ENCODE measurements around the gene FLVCR2. TPM values are rescaled to one million over a fixed set of nuclear protein-coding genes. Genes with fewer than 3 reads are reported as not detected.

Gene FLVCR2
- total RNA-seq, 4 donors from 2014 or later = 1.9 to 5.8 (median 4.1) TPM

DNA sequence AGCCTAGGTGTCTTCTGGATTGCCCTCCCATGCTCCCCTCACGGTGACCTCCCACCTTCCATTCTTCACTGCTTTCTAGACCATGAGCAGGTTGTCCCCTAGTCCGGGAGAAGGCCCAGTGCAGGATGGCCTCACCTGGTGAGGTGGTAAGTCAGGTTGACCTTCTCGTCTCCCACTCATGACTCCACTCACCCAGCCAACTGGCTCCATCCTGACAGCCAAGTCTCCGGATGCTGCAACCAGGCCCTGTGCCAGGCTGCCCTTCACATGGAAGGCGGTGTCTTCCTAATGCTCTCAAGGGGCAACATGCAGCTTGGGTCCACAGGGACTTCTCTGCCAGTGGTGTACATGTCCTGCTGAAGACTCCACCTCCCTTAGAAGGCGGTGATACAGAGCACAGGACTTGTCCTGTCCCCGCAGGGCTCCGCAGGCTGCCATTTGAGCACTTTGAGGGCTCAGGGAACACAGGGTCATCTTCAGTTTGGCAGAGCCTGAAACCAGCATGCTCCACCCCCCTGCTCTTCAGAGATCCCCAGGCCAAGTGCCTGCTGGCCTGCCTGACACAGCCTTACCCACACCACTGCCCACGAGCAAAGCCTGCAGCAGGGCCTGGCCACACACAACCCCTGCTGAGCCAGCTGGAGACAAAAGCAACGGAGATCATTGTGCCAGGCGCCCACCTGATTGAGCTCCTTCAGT is 30.7 kb upstream of the FLVCR2 start:
- no peaks in the 10 kb centered on the region for H3K36me3 ChIP-seq
- H3K4me3 ChIP-seq = no peak overlapping the region
- H3K9me3 ChIP-seq = no peaks in the 10 kb centered on the region
- TF ChIP-seq EP300 (IDR thresholded peaks at IDR 0.05) (no peak), POLR2A (IDR thresholded peaks at IDR 0.05) (no peak), POLR2AphosphoS5 (IDR thresholded peaks at IDR 0.05) (no peak)
- TF ChIP-seq, protein P1, sequence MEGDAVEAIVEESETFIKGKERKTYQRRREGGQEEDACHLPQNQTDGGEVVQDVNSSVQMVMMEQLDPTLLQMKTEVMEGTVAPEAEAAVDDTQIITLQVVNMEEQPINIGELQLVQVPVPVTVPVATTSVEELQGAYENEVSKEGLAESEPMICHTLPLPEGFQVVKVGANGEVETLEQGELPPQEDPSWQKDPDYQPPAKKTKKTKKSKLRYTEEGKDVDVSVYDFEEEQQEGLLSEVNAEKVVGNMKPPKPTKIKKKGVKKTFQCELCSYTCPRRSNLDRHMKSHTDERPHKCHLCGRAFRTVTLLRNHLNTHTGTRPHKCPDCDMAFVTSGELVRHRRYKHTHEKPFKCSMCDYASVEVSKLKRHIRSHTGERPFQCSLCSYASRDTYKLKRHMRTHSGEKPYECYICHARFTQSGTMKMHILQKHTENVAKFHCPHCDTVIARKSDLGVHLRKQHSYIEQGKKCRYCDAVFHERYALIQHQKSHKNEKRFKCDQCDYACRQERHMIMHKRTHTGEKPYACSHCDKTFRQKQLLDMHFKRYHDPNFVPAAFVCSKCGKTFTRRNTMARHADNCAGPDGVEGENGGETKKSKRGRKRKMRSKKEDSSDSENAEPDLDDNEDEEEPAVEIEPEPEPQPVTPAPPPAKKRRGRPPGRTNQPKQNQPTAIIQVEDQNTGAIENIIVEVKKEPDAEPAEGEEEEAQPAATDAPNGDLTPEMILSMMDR (IDR thresholded peaks at IDR 0.05) = no peak
- no peak for ATAC-seq
- no peak overlapping the region for H3K27ac ChIP-seq
- H3K27me3 ChIP-seq = no peaks in the 10 kb centered on the region
- peaks cover 0 to 8% (median 4%) of the 10 kb centered on the region in 3 donors for H3K4me1 ChIP-seq
- WGBS, 2 donors (ENCODE audit: low coverage in 1 of 2) = 100% methylated on average over 1 of the region's 11 CpGs; no CpG with 5 or more reads in 1 of the 2 donors

DNA sequence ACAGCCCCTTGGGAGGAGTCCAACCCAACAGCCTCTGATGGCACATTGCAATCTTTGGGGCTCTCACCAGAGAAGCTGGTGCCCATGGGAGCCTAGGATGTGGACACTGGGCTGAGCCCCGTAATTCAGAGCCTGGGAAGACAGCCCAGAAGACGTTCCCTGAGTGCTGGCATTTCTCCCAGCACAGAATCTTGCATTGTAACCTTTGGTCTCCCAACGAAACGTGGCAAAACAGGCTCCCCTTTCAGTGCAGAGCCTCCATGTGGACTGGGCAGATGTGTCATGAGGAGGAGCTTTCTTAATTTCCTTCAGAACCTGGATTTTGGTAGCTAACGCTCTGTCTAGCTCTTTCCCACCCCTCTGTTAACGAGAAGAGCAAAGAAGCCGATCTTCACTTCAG is 29.9 kb upstream of the FLVCR2 start:
- H3K4me1 ChIP-seq = no peaks in the 10 kb centered on the region
- no peaks in the 10 kb centered on the region for H3K9me3 ChIP-seq
- no peak overlapping the region for H3K27ac ChIP-seq
- H3K27me3 ChIP-seq = no peaks in the 10 kb centered on the region
- TF ChIP-seq POLR2AphosphoS5 (IDR thresholded peaks at IDR 0.05) (no peak), POLR2A (IDR thresholded peaks at IDR 0.05) (no peak), EP300 (IDR thresholded peaks at IDR 0.05) (no peak)
- TF ChIP-seq, protein P1 (IDR thresholded peaks at IDR 0.05) = no peak
- H3K36me3 ChIP-seq = no peaks in the 10 kb centered on the region
- ATAC-seq = no peak
- H3K4me3 ChIP-seq = no peak overlapping the region
- 61% methylated on average over 5 of the region's 7 CpGs; no CpG with 5 or more reads in 1 of the 2 donors for WGBS, 2 donors (ENCODE audit: low coverage in 1 of 2)

DNA sequence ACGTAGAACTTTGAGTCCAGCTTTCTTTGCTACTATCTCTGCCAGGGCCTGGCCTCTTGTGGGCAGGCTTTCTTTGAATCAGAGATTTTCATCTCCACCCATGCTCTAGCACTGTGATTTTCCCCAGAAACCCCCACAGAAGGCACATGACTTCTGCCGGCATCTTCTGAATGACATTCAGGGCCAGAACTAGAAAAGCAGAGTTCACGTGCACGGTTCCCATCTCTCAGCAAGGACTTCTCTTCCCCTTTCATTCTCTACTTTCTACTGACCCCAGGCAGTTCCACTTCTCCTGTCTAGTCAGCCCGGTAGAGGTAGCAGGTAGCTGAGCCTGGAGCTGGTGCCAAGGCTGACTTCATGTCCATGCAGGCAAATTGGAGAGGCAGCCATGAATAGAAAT is 29.3 kb upstream of the FLVCR2 start:
- WGBS, 2 donors (ENCODE audit: low coverage in 1 of 2) = 74 to 86% methylated on average over 1 to 5 of the region's 5 CpGs
- ATAC-seq = no peak
- H3K27ac ChIP-seq = no peak overlapping the region

DNA sequence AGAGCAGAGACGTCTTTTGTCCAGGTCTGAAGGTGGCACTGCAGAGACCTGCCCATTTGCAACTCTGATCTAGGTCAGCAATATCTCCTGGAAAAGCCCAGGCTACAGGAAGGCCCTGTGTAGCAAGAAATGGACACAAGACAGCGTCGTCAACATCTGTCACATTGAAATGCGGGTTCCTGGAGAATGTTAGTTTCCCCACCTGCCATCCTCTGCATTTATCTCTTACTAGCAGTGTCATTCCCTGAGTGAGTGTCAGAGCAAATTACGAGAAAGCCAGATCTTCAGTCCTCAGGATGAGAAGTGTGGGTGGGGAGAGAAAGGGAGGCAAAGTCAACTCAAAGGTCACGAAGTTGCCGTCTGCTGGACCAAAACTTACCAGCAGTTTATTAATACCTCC is 27.4 kb upstream of the FLVCR2 start:
- Histone ChIP-seq H3K36me3 (no peaks in the 10 kb centered on the region), H3K27ac (no peak overlapping the region), H3K4me3 (no peak overlapping the region), H3K9me3 (no peaks in the 10 kb centered on the region), H3K27me3 (no peaks in the 10 kb centered on the region), H3K4me1 (no peaks in the 10 kb centered on the region)
- TF ChIP-seq, protein P1 (IDR thresholded peaks at IDR 0.05) = no peak
- TF ChIP-seq EP300 (IDR thresholded peaks at IDR 0.05) (no peak), POLR2A (IDR thresholded peaks at IDR 0.05) (no peak), POLR2AphosphoS5 (IDR thresholded peaks at IDR 0.05) (no peak)
- ATAC-seq = no peak
- 85% methylated on average over 5 of the region's 7 CpGs; no CpG with 5 or more reads in 1 of the 2 donors for WGBS, 2 donors (ENCODE audit: low coverage in 1 of 2)

More for the DNA sequence above, 29.3 kb upstream of the FLVCR2 start:
- TF ChIP-seq POLR2AphosphoS5 (IDR thresholded peaks at IDR 0.05) (no peak), POLR2A (IDR thresholded peaks at IDR 0.05) (no peak), EP300 (IDR thresholded peaks at IDR 0.05) (no peak)
- TF ChIP-seq, protein P1 (IDR thresholded peaks at IDR 0.05) = no peak
- H3K4me1 ChIP-seq = no peaks in the 10 kb centered on the region
- H3K9me3 ChIP-seq = no peaks in the 10 kb centered on the region
- no peaks in the 10 kb centered on the region for H3K36me3 ChIP-seq
- no peak overlapping the region for H3K4me3 ChIP-seq
- no peaks in the 10 kb centered on the region for H3K27me3 ChIP-seq

DNA sequence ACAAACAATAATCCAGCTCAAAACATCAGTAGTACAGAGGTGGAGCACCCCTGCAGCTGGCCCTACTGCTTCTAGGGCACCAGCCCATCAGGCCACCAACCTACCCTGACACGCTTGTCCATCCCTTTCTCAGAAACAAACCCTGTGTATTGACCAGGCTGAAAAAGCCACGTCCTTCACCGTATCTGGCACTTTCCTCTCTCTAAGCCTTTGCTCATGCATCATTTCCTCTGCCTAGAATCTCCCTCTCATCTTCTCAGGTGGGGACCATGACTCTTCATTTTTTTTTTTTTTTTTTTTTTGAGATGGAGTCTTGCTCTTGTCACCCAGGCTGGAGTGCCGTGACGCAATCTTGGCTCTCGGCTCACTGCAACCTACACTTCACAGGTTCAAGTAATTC is 25.3 kb upstream of the FLVCR2 start:
- WGBS, 2 donors (ENCODE audit: low coverage in 1 of 2) = 90% methylated on average over 6 of the region's 6 CpGs; no CpG with 5 or more reads in 1 of the 2 donors
- Histone ChIP-seq H3K27me3 (no peaks in the 10 kb centered on the region), H3K4me3 (no peak overlapping the region), H3K9me3 (peaks cover 0 to 8% (median 0%) of the 10 kb centered on the region in 3 donors), H3K4me1 (no peaks in the 10 kb centered on the region), H3K27ac (no peak overlapping the region), H3K36me3 (no peaks in the 10 kb centered on the region)
- ATAC-seq = no peak
- TF ChIP-seq EP300 (IDR thresholded peaks at IDR 0.05) = no peak
